Dedifferentiated amniotic fluid mesenchymal stem cell (primary cell): Measurements from ENCODE around the gene TMC7.

Source experiments
- DNase-seq: peaks from one replicate; pipeline ENCODE4 v3.0.0-alpha.2; 2016; ENCODE audit errors: extremely low spot score

TMC7 gene

GRCh38 chr16:19089410-19089955 is 105.7 kb downstream of the TMC7 start:
- no peak for DNase-seq

- DNase-seq, result no peak
Measured at GRCh38 chr16:19090916-19091315, 107.2 kb downstream of the TMC7 start.

- no peak for DNase-seq
Measured at GRCh38 chr16:19092653-19093410, 109.1 kb downstream of the TMC7 start.

- DNase-seq, result no peak
Measured at GRCh38 chr16:19093631-19094541, 110.2 kb downstream of the TMC7 start.

GRCh38 chr16:19094542-19095365 is 111.0 kb downstream of the TMC7 start:
- no peak for DNase-seq

- DNase-seq, result no peak
Measured at GRCh38 chr16:19095654-19096053, 111.9 kb downstream of the TMC7 start.

- DNase-seq, result no peak
Measured at GRCh38 chr16:19098173-19098572, 114.4 kb downstream of the TMC7 start.

- no peak for DNase-seq
Measured at GRCh38 chr16:19102187-19102872, 118.6 kb downstream of the TMC7 start.

GRCh38 chr16:19104607-19105006 is 120.9 kb downstream of the TMC7 start:
- no peak for DNase-seq

GRCh38 chr16:19105131-19105530 is 121.4 kb downstream of the TMC7 start:
- DNase-seq, result no peak

GRCh38 chr16:19105891-19106624 is 122.3 kb downstream of the TMC7 start:
- DNase-seq, result no peak

- DNase-seq, result no peak
Measured at GRCh38 chr16:19106625-19107020, 122.9 kb downstream of the TMC7 start.

GRCh38 chr16:19108409-19109287 is 124.9 kb downstream of the TMC7 start:
- no peak for DNase-seq

GRCh38 chr16:19109288-19109664 is 125.5 kb downstream of the TMC7 start:
- no peak for DNase-seq

- DNase-seq, result no peak
Measured at GRCh38 chr16:19110537-19111360, 127.0 kb downstream of the TMC7 start.

- no peak for DNase-seq
Measured at GRCh38 chr16:19112099-19112407, 128.3 kb downstream of the TMC7 start.
